ENCODE measurements around the gene UBE2L6. TPM values are rescaled to one million over a fixed set of nuclear protein-coding genes. Genes with fewer than 3 reads are reported as not detected.

UBE2L6 gene
- total and polyA plus RNA-seq, 2 donors: 25.6 to 76.8 TPM

GRCh38 chr11:57511741-57512430 is 55.6 kb downstream of the UBE2L6 start:
- Histone ChIP-seq H3K27ac (ENCODE audit: low read depth) (no peak overlapping the region), H3K36me3 (ENCODE audit: insufficient read depth) (no peaks in the 10 kb centered on the region), H3K4me1 (ENCODE audit: insufficient read depth) (no peaks in the 10 kb centered on the region), H3K4me3 (ENCODE audit: low read depth, low read length) (no peak overlapping the region)
- DNase-seq (ENCODE audit: extremely low spot score): no peak
- WGBS: 95% methylated on average over 6 of the region's 6 CpGs

DNA sequence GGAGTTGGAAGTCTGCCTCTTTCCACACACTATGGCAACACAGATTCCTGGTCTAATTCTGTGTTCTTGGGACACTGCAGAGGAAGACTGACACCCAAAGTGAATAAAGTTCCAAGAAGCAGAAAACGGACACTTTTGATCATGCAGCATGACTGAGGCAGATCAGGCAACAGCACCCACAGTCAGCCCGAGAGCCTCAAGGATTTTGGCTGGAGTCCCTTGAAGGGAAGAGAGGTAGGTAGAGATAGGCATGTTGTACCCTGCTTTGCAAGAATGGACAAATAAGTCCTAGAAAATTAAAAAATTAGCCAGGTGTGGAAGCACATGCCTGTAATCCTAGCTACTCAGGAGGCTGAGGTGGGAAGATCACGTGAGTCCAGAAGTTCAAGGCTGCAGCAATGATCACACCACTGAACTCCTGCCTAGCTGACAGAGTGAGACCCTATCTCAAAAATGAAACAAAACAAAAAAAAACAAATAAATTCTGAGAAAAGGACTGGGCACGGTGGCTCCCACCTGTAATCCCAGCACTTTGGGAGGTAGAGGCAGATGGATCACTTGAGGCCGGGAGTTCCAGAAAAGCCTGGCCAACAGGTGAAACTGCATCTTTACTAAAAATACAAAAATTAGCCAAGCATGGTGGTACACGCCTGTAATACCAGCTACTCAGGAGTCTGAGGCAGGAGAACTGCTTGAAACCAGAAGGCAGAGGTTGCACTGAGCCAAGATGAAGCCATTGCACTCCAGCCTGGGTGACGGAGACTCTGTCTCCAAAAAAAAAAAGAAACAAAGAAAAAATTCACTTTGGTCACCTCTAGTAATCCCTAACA is 58.9 kb downstream of the UBE2L6 start:
- WGBS: 92% methylated on average over 7 of the region's 7 CpGs
- H3K4me1 ChIP-seq (ENCODE audit: insufficient read depth): no peaks in the 10 kb centered on the region
- DNase-seq (ENCODE audit: extremely low spot score): no peak
- no peaks in the 10 kb centered on the region for H3K36me3 ChIP-seq (ENCODE audit: insufficient read depth)
- H3K4me3 ChIP-seq (ENCODE audit: low read depth, low read length): no peak overlapping the region
- H3K27ac ChIP-seq (ENCODE audit: low read depth): no peak overlapping the region

DNA sequence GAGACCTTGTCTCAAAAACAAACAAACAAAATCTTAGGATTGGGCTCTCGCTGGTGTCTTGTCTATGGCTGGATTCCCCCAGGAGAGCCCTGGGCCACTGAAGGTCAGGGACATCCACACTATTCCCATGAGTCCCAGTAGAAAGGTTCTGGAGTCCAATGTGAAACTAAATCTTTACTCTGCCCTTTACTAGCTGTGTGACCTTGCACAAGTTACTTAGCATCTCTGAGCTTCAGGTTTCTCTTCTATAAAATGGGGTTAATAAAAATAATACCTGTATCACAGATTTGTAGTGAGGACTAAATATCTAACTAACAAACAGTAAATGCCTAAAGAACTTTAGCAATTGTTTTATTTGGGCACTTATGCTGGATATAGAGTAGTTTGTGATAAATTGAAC is 61.0 kb downstream of the UBE2L6 start:
- DNase-seq (ENCODE audit: extremely low spot score): no peak
- Histone ChIP-seq H3K27ac (ENCODE audit: low read depth) (no peak overlapping the region), H3K4me3 (ENCODE audit: low read depth, low read length) (no peak overlapping the region), H3K4me1 (ENCODE audit: insufficient read depth) (no peaks in the 10 kb centered on the region), H3K36me3 (ENCODE audit: insufficient read depth) (no peaks in the 10 kb centered on the region)
- WGBS: 96% methylated on average over 1 of the region's 1 CpG

DNA sequence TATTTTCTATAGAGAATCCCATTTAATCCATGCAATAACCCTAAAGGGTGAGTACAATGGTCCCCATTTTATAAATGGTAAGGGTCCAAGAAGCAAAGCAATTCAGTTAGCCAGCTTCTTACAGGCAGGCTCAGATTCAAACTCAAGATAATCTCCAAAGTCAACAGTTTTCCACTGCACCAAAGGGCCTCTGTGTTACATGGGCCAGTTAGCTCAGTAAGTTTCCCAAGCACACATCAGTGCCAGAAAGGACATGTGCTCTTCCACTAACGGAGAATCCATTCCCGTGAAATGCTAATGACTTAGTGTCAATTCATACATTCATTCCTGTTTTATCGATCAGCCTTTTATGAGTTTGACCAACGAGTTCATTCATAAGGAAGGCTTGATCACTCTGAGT is 63.0 kb downstream of the UBE2L6 start:
- Histone ChIP-seq H3K4me3 (ENCODE audit: low read depth, low read length) (no peak overlapping the region), H3K4me1 (ENCODE audit: insufficient read depth) (no peaks in the 10 kb centered on the region), H3K27ac (ENCODE audit: low read depth) (no peak overlapping the region), H3K36me3 (ENCODE audit: insufficient read depth) (no peaks in the 10 kb centered on the region)
- 93% methylated on average over 4 of the region's 4 CpGs for WGBS
- no peak for DNase-seq (ENCODE audit: extremely low spot score)

DNA sequence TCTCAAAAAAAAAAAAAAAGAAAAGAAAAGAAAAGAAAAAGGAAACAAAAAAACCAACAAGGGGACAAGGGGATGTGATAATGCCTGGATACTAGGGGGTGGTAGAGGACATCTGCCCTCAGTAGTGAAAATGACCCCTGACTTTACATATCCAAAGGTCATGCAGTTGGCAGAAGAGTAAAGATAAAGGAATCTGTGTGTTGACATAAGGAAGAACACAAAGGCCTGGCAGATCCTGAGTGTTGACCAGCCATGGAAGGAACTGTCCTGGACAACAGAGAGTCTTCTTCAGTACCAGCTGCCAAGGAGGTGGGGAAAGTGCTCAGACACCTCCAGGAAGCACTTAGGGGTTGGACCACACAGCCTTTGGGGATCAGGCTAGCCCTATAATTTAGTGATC is 64.6 kb downstream of the UBE2L6 start:
- no peak for DNase-seq (ENCODE audit: extremely low spot score)
- Histone ChIP-seq H3K4me1 (ENCODE audit: insufficient read depth) (no peaks in the 10 kb centered on the region), H3K4me3 (ENCODE audit: low read depth, low read length) (no peak overlapping the region), H3K27ac (ENCODE audit: low read depth) (no peak overlapping the region), H3K36me3 (ENCODE audit: insufficient read depth) (no peaks in the 10 kb centered on the region)

DNA sequence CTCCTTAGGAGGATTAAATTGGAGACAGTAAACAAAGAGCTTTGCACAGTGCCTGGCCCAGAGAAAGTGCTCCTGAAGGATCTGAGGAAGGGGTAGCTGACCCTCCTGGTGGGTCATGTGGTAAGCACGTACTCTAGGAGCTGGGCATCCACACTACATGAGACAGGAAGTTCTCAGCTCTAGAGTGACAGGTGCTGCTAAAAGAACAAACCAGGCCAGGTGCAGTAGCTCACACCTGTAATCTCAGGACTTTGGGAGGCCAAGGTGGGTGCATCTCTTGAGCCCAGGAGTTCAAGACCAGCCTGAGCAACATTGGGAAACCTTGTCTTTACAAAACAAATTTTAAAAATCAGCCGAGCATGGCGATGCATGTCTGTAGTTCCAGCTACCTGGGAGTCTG is 65.1 kb downstream of the UBE2L6 start:
- Histone ChIP-seq H3K27ac (ENCODE audit: low read depth) (no peak overlapping the region), H3K36me3 (ENCODE audit: insufficient read depth) (no peaks in the 10 kb centered on the region), H3K4me1 (ENCODE audit: insufficient read depth) (no peaks in the 10 kb centered on the region), H3K4me3 (ENCODE audit: low read depth, low read length) (no peak overlapping the region)
- DNase-seq (ENCODE audit: extremely low spot score): no peak
- 98% methylated on average over 3 of the region's 3 CpGs for WGBS

GRCh38 chr11:57501953-57502352 is 65.5 kb downstream of the UBE2L6 start:
- Histone ChIP-seq H3K4me3 (ENCODE audit: low read depth, low read length) (no peak overlapping the region), H3K4me1 (ENCODE audit: insufficient read depth) (no peaks in the 10 kb centered on the region), H3K36me3 (ENCODE audit: insufficient read depth) (no peaks in the 10 kb centered on the region), H3K27ac (ENCODE audit: low read depth) (no peak overlapping the region)
- WGBS: 77% methylated on average over 4 of the region's 4 CpGs
- DNase-seq (ENCODE audit: extremely low spot score): no peak

Small RNAs within 50 kb of the gene (small RNA-seq; reads per million reads assigned to genes)
- not detected for gene RN7SL605P

Other genes starting within 250 kb of the UBE2L6 start
- 33.6 TPM for gene TNKS1BP1, start 242.7 kb downstream of the UBE2L6 start, total RNA-seq
- 146 TPM for gene TNKS1BP1, start 242.7 kb downstream of the UBE2L6 start, polyA plus RNA-seq
- 32.3 TPM for gene SSRP1, start 231.8 kb downstream of the UBE2L6 start, total RNA-seq
- gene SSRP1, start 231.8 kb downstream of the UBE2L6 start, polyA plus RNA-seq: 79.4 TPM
- gene P2RX3, start 229.3 kb downstream of the UBE2L6 start, total RNA-seq: 1.5 TPM
- 0.34 TPM for gene P2RX3, start 229.3 kb downstream of the UBE2L6 start, polyA plus RNA-seq
- gene PRG3, start 186.5 kb downstream of the UBE2L6 start, total RNA-seq: not detected
- not detected for gene PRG3, start 186.5 kb downstream of the UBE2L6 start, polyA plus RNA-seq
- gene PRG2, start 177.0 kb downstream of the UBE2L6 start, total RNA-seq: 0.42 TPM
- gene PRG2, start 177.0 kb downstream of the UBE2L6 start, polyA plus RNA-seq: not detected
- gene SLC43A3, start 140.6 kb downstream of the UBE2L6 start, total RNA-seq: 27.3 TPM
- gene SLC43A3, start 140.6 kb downstream of the UBE2L6 start, polyA plus RNA-seq: 39.7 TPM
- gene RTN4RL2, start 107.1 kb downstream of the UBE2L6 start, total RNA-seq: 0.58 TPM
- gene RTN4RL2, start 107.1 kb downstream of the UBE2L6 start, polyA plus RNA-seq: 1.4 TPM
- 16.8 TPM for gene SLC43A1, start 52.0 kb downstream of the UBE2L6 start, total RNA-seq
- gene SLC43A1, start 52.0 kb downstream of the UBE2L6 start, polyA plus RNA-seq: 33.0 TPM
- 14.3 TPM for gene TIMM10, start 36.9 kb downstream of the UBE2L6 start, total RNA-seq
- 40.7 TPM for gene TIMM10, start 36.9 kb downstream of the UBE2L6 start, polyA plus RNA-seq
- gene SMTNL1, start 30.1 kb downstream of the UBE2L6 start, total RNA-seq: 0.16 TPM
- not detected for gene SMTNL1, start 30.1 kb downstream of the UBE2L6 start, polyA plus RNA-seq
- 53.6 TPM for gene SERPING1, start 30.0 kb upstream of the UBE2L6 start, total RNA-seq
- gene SERPING1, start 30.0 kb upstream of the UBE2L6 start, polyA plus RNA-seq: 806 TPM
- 1.7 TPM for gene YPEL4, start 82.2 kb upstream of the UBE2L6 start, total RNA-seq
- 3.5 TPM for gene YPEL4, start 82.2 kb upstream of the UBE2L6 start, polyA plus RNA-seq
- gene CLP1, start 90.1 kb upstream of the UBE2L6 start, total RNA-seq: 14.1 TPM
- gene CLP1, start 90.1 kb upstream of the UBE2L6 start, polyA plus RNA-seq: 12.7 TPM
- gene ZDHHC5, start 100.4 kb upstream of the UBE2L6 start, total RNA-seq: 29.9 TPM
- gene ZDHHC5, start 100.4 kb upstream of the UBE2L6 start, polyA plus RNA-seq: 36.4 TPM
- gene MED19, start 144.5 kb upstream of the UBE2L6 start, total RNA-seq: 13.4 TPM
- 15.3 TPM for gene MED19, start 144.5 kb upstream of the UBE2L6 start, polyA plus RNA-seq
- 52.0 TPM for gene TMX2, start 144.9 kb upstream of the UBE2L6 start, total RNA-seq
- 68.9 TPM for gene TMX2, start 144.9 kb upstream of the UBE2L6 start, polyA plus RNA-seq
- 46.4 TPM for gene SELENOH, start 173.8 kb upstream of the UBE2L6 start, total RNA-seq
- 119 TPM for gene SELENOH, start 173.8 kb upstream of the UBE2L6 start, polyA plus RNA-seq
- gene BTBD18, start 184.1 kb upstream of the UBE2L6 start, total RNA-seq: not detected
- not detected for gene BTBD18, start 184.1 kb upstream of the UBE2L6 start, polyA plus RNA-seq
- gene CTNND1, start 194.1 kb upstream of the UBE2L6 start, total RNA-seq: 176 TPM
- 72.8 TPM for gene CTNND1, start 194.1 kb upstream of the UBE2L6 start, polyA plus RNA-seq